AG04449 (cell line): ENCODE measurements around the gene AADACL3.

Experiments
- CTCF ChIA-PET: fragments of 350-600 bp; formaldehyde crosslinking; extraction: SDS; loops from one replicate; lab custom pipeline; 2021; ENCODE audit warnings: antibody characterized with exemption; lab: Yijun Ruan, JAX
- POLR2A ChIA-PET: fragments of 400-600, 350-600 bp; formaldehyde crosslinking; extraction: SDS; loops from one replicate; lab custom pipeline; 2020; ENCODE audit warnings: antibody characterized with exemption, inconsistent platforms; lab: Yijun Ruan, JAX
- DNase-seq: peaks from one replicate; pipeline ENCODE4 v3.0.0-alpha.2; 2010; ENCODE audit warnings: low read depth, low spot score
- H3K4me3 ChIP-seq: 2 replicates; pipeline ENCODE4 v1.5.1; 2011; ENCODE audit warnings: low read depth, mild to moderate bottlenecking, control low read depth, low read length
- TF ChIP-seq, protein P1 (sequence below): IDR thresholded peaks from one replicate; pipeline ENCODE4 v1.5.1; 2011; ENCODE audit warnings: mild to moderate bottlenecking, moderate library complexity, low read length, control low read depth, inconsistent platforms; ENCODE audit not compliant: insufficient read depth; ENCODE audit errors: missing control alignments

The AADACL3 gene

DNA sequence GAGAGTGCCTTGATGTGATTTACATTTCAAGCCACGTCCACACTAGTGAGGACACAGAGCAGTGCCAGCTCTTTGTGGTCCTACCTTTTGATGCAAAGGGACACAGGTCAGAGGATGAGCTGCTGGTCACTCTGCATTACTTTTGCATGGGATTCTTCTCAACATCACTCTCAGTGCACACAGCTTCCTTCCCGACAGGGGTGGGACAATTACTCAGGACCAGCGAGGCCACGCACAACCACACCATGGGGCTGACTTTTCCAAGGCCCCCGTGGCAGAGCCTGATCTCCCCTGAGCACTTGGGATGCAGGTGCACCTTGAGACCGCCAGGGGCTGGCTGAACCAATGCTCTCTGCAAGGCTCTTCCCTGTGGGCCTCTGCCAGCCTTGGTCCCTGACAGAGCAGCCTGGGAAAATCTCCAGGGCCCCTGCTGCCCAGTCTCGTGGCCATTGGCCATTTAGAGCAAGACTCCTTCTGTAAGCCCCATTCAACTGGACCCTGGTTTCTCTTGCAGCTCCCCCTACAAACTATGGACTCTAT, 44.4 kb downstream of the AADACL3 start:
- ChIA-PET POLR2A (no interaction called here), CTCF (no interaction called here)
- no peak overlapping the region for H3K4me3 ChIP-seq
- TF ChIP-seq, protein P1, sequence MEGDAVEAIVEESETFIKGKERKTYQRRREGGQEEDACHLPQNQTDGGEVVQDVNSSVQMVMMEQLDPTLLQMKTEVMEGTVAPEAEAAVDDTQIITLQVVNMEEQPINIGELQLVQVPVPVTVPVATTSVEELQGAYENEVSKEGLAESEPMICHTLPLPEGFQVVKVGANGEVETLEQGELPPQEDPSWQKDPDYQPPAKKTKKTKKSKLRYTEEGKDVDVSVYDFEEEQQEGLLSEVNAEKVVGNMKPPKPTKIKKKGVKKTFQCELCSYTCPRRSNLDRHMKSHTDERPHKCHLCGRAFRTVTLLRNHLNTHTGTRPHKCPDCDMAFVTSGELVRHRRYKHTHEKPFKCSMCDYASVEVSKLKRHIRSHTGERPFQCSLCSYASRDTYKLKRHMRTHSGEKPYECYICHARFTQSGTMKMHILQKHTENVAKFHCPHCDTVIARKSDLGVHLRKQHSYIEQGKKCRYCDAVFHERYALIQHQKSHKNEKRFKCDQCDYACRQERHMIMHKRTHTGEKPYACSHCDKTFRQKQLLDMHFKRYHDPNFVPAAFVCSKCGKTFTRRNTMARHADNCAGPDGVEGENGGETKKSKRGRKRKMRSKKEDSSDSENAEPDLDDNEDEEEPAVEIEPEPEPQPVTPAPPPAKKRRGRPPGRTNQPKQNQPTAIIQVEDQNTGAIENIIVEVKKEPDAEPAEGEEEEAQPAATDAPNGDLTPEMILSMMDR: no peak
- no peak for DNase-seq

DNA sequence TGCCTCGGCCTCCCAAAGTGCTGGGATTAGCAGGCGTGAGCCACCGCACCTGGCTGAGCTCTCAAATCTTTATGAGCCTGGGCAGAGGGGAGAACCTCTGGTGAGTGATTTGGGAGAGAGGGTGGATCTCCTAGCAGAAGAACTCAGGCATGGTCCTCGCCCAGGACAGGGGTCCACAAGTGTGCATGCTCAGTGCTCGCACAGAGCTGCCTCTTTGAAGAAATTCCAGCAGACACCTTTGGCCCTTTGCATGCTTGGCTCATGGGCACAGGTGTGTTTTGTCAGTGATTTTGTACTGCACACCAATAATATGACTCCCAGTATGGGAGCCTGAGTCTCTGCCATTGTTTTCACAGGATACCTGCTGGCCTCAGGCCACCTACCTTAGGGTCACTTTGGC, 45.9 kb downstream of the AADACL3 start:
- ChIA-PET POLR2A (no interaction called here), CTCF (no interaction called here)
- no peak for DNase-seq
- TF ChIP-seq, protein P1: no peak
- no peak overlapping the region for H3K4me3 ChIP-seq

DNA sequence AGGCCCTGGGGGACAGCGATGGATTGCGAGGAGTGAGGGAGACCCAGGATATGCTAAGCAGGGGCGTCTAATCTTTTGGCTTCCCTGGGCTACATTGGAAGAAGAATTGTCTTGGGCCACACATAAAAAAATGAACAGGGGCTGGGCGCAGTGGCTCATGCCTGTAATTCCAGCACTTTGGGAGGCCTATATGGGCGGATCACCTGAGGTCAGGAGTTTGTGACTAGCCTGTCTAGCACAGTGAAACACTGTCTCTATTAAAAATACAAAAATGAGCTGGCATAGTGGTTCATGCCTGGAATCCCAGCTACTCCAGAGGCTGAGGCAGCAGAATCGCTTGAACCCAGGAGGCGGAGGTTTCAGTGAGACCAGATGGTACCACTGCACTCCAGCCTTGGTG, 46.9 kb downstream of the AADACL3 start:
- ChIA-PET CTCF (no interaction called here), POLR2A (no interaction called here)
- TF ChIP-seq, protein P1: no peak
- no peak overlapping the region for H3K4me3 ChIP-seq
- DNase-seq: no peak

DNA sequence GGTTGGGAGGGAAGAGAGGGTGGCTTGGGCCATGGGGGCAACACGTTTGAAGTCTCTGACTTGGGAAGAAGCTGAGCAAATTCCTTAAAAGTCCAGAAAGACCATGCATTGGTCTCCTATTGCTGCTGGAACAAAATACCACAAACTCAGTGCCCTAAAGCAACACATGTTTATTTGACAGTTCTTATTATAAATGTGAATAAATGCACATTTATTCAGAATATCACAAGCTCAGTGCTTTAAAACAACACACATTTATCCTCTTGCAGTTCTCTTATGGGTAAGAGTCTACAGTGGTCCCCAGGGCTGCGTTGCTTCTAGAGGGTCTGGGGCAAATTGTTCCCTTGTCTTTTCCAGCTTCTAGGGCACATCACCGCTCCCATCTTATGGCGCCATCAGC, 47.6 kb downstream of the AADACL3 start:
- H3K4me3 ChIP-seq: no peak overlapping the region
- TF ChIP-seq, protein P1: no peak
- CTCF ChIA-PET: no interaction called here
- DNase-seq: no peak
- POLR2A ChIA-PET: no interaction called here

DNA sequence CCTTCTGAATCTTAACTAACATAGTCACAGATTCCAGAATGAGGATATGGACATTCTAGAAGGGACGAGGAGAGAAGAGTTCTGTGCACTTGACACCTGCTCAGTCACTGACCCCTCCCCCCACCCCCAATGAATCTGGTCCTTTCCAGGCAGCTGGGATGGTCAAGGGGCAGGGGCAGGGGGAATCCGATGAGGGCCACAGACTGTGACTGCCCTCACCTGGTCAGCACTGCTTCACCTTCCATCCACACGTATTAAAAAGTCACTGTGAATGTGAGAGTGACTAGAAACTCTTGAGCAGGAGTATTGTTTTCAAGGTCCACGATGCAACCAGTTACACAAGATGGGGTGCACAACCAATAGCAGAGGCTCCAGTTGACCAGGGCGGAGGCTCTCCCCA, 48.1 kb downstream of the AADACL3 start:
- no peak for DNase-seq
- TF ChIP-seq, protein P1: no peak
- POLR2A ChIA-PET: no interaction called here
- no peak overlapping the region for H3K4me3 ChIP-seq
- CTCF ChIA-PET: no interaction called here

DNA sequence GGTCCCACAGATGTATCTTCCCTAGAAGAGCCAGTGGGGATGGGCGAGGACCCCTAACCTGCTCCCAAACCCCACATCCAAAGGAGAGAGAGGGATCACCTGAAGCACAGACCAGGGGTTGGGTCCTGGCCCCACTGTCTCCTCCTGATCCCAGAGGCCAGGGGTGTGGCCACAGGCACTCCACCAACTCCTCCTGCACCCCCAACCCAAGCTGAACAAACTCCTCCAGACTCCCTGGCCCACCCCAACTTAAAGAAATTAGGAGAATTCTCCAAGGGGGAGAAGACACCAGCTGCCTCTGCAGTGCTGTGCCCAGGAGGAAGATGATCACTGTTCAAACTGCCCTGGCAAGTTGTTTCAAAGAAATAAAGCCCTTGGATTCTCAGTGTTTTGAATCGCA, 53.1 kb downstream of the AADACL3 start:
- H3K4me3 ChIP-seq: no peak overlapping the region
- TF ChIP-seq, protein P1: no peak
- DNase-seq: no peak
- POLR2A ChIA-PET: no interaction called here
- CTCF ChIA-PET: no interaction called here
